Sigmoid colon (tissue), 7 donors: ENCODE results near the gene RXYLT1. TPM values are rescaled to one million over a fixed set of nuclear protein-coding genes. Genes with fewer than 3 reads are reported as not detected.
A peak's percentile ranks its signal among the peaks of the same experiment; 100 is the strongest.

Source experiments
- DNase-seq: peaks from one replicate; pipeline ENCODE4 v3.0.0-alpha.2; 2019
- H3K27ac ChIP-seq, 4 donors: fragments of 200-600 bp; sonication (generic); one replicate each; pipeline ENCODE4 v1.5.1; 2016 to 2019; ENCODE audit warnings: mild to moderate bottlenecking in 1 of 4
- H3K27me3 ChIP-seq, 3 donors: fragments of 200-600 bp; sonication (generic); one replicate each; pipeline ENCODE4 v1.5.1; 2019; ENCODE audit warnings: mild to moderate bottlenecking in 1 of 3
- H3K36me3 ChIP-seq, 4 donors: fragments of 200-600 bp; sonication (generic); one replicate each; pipeline ENCODE4 v1.5.1; 2016 to 2019
- H3K4me1 ChIP-seq, 4 donors: fragments of 200-600 bp; sonication (generic); one replicate each; pipeline ENCODE4 v1.5.1; 2017 to 2019
- H3K4me3 ChIP-seq, 4 donors: fragments of 200-600 bp; sonication (generic); one replicate each; pipeline ENCODE4 v1.5.1; 2017 to 2019; ENCODE audit warnings: mild to moderate bottlenecking in 2 of 4, moderate library complexity in 1 of 4
- H3K9me3 ChIP-seq, 4 donors: fragments of 200-600 bp in 3 of 4; sonication (generic) in 3 of 4; one replicate each; pipeline versions ENCODE4 v1.5.1 to v1.6.1; 2013 to 2019
- EP300 ChIP-seq, 4 donors: sonication (generic); formaldehyde crosslinking; IDR thresholded peaks; one replicate each; pipeline ENCODE4 v1.6.1; 2017; ENCODE audit warnings: antibody characterized with exemption in 4 of 4
- POLR2A ChIP-seq, 2 donors: fragments of 450-650 bp; IDR thresholded peaks; one replicate each; pipeline ENCODE4 v1.6.1; 2016; ENCODE audit warnings: antibody characterized with exemption in 2 of 2, mild to moderate bottlenecking in 2 of 2, moderate library complexity in 2 of 2
- POLR2AphosphoS5 ChIP-seq, 4 donors: sonication (generic); formaldehyde crosslinking; IDR thresholded peaks; one replicate each; pipeline ENCODE4 v1.6.1; 2017; ENCODE audit warnings: antibody characterized with exemption in 4 of 4
- WGBS, 2 donors: extraction: QIAGEN DNeasy Blood & Tissue Kit; methylation state at CpG; one replicate each; pipeline ENCODE4 v1.1.7; 2013; 5-methylcytosine and 5-hydroxymethylcytosine counted together
- intact Hi-C: fragments of 100-400 bp; cut with DNase I; formaldehyde crosslinking; loops from one replicate; pipeline ENCODE4 v1.15.1; 2023
- polyA plus RNA-seq, 3 donors: library from polyadenylated mRNA; stranded (reverse); fragments of 200-250 nt; gene quantifications; one replicate each; pipeline ENCODE4 v1.2.3, GENCODE V29; 2013
- total RNA-seq, 4 donors: library from RNA; depleted of rRNA; stranded (reverse); fragments of >200 nt; gene quantifications; one replicate each; pipeline ENCODE4 v1.1.0, GENCODE V29; 2016
- TF ChIP-seq, protein P1 (sequence below), 4 experiments: fragments of 450-650 bp in 3 of 4; fragments of 200-600 bp in 1 of 4; IDR thresholded peaks; one replicate each; pipeline ENCODE4 v1.5.1; 2016 to 2019; ENCODE audit warnings: antibody characterized with exemption in 4 of 4, mild to moderate bottlenecking in 3 of 4, moderate library complexity in 2 of 4
- donor health status: healthy with polysubstance abuse.
- donor health status: Bipolar disorder and iron deficiency.
- donor health status: healthy.

RXYLT1 gene
- total and polyA plus RNA-seq, 7 donors = 4.2 to 17.0 (median 12.1) TPM

DNA sequence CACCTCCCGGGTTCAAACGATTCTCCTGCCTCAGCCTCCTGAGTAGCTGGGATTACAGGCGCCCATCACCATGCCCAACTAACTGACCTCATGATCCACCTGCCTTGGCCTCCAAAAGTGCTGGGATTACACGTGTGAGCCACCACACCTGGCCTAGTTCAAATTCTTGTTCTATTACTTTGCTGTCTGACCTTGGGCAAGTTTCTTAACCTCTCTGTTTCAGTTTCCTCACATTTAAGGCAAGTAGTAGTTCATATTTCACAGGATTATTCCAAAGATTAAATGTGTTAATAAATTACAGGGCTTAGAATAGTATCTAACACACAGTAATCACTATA is 10.9 kb downstream of the RXYLT1 start:
- Histone ChIP-seq H3K36me3 (peaks cover 0 to 39% (median 8%) of the 10 kb centered on the region in 4 donors), H3K27me3 (no peaks in the 10 kb centered on the region), H3K4me3 (no peak overlapping the region), H3K9me3 (no peaks in the 10 kb centered on the region), H3K4me1 (no peaks in the 10 kb centered on the region), H3K27ac (no peak overlapping the region)
- no peak for DNase-seq
- WGBS, 2 donors = 94 to 95% methylated on average over 4 of the region's 4 CpGs
- intact Hi-C loops = no loop called here
- TF ChIP-seq EP300 (IDR thresholded peaks at IDR 0.05) = no peak
- TF ChIP-seq POLR2A (IDR thresholded peaks at IDR 0.05) = no peak
- TF ChIP-seq POLR2AphosphoS5 (IDR thresholded peaks at IDR 0.05) = no peak

- no peak for DNase-seq
- WGBS, 2 donors = 89 to 95% methylated on average over 3 of the region's 3 CpGs
- Histone ChIP-seq H3K9me3 (no peaks in the 10 kb centered on the region), H3K27ac (no peak overlapping the region), H3K4me1 (no peaks in the 10 kb centered on the region), H3K27me3 (no peaks in the 10 kb centered on the region), H3K4me3 (no peak overlapping the region), H3K36me3 (peaks cover 0 to 27% (median 4%) of the 10 kb centered on the region in 4 donors)
- TF ChIP-seq POLR2A (IDR thresholded peaks at IDR 0.05) = no peak
- TF ChIP-seq, protein P1, sequence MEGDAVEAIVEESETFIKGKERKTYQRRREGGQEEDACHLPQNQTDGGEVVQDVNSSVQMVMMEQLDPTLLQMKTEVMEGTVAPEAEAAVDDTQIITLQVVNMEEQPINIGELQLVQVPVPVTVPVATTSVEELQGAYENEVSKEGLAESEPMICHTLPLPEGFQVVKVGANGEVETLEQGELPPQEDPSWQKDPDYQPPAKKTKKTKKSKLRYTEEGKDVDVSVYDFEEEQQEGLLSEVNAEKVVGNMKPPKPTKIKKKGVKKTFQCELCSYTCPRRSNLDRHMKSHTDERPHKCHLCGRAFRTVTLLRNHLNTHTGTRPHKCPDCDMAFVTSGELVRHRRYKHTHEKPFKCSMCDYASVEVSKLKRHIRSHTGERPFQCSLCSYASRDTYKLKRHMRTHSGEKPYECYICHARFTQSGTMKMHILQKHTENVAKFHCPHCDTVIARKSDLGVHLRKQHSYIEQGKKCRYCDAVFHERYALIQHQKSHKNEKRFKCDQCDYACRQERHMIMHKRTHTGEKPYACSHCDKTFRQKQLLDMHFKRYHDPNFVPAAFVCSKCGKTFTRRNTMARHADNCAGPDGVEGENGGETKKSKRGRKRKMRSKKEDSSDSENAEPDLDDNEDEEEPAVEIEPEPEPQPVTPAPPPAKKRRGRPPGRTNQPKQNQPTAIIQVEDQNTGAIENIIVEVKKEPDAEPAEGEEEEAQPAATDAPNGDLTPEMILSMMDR (IDR thresholded peaks at IDR 0.05) = no peak
- no peak for TF ChIP-seq EP300 (IDR thresholded peaks at IDR 0.05)
- TF ChIP-seq POLR2AphosphoS5 (IDR thresholded peaks at IDR 0.05) = no peak
- intact Hi-C loops = no loop called here
Observed at GRCh38 chr12:63792338-63792737, 12.6 kb downstream of the RXYLT1 start.

DNA sequence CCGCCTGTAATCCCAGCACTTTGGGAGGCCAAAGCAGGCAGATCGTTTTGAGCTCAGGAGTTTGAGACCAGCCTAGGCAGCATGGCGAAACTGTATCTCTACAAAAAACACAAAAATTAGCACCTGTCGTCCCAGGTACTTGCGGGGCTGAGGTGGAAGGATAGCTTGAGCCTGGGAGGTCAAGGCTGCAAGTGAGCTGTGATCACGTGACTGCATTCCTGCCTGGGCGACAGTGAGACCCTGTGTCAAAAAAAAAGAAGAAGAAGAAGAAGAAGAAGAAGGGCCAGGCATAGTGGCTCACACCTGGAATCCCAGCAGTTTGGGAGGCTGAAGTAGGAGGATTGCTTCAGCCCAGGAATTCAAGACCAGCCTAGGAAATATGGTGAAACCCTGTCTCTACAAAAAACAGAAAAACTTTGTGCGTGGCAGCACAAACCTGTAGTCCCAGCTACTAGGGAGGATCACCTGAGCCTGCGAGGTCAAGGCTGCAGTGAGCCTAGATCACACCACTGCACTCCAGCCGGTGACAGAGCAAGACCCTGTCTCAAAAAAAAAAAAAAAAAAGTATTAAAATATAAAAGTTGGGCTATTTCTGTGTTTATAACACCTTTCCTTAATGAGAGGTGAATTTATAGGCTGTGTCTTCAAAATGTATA is 15.5 kb downstream of the RXYLT1 start:
- TF ChIP-seq EP300 (IDR thresholded peaks at IDR 0.05) (no peak), POLR2A (IDR thresholded peaks at IDR 0.05) (no peak), POLR2AphosphoS5 (IDR thresholded peaks at IDR 0.05) (no peak)
- TF ChIP-seq, protein P1 (IDR thresholded peaks at IDR 0.05) = no peak
- H3K4me1 ChIP-seq = no peaks in the 10 kb centered on the region
- DNase-seq = no peak
- WGBS, 2 donors = 93 to 95% methylated on average over 10 of the region's 10 CpGs
- intact Hi-C loops = no loop called here
- no peak overlapping the region for H3K27ac ChIP-seq
- no peaks in the 10 kb centered on the region for H3K9me3 ChIP-seq
- peaks cover 0 to 12% (median under 1%) of the 10 kb centered on the region in 4 donors for H3K36me3 ChIP-seq
- H3K4me3 ChIP-seq = no peak overlapping the region
- no peaks in the 10 kb centered on the region for H3K27me3 ChIP-seq

- DNase-seq = no peak
- intact Hi-C loops = no loop called here
Observed at GRCh38 chr12:63795944-63796343, 16.2 kb downstream of the RXYLT1 start.

GRCh38 chr12:63802012-63802608 is 22.4 kb downstream of the RXYLT1 start:
- Histone ChIP-seq H3K36me3 (peaks cover 0 to 22% (median 0%) of the 10 kb centered on the region in 4 donors), H3K9me3 (no peaks in the 10 kb centered on the region), H3K4me3 (no peak overlapping the region), H3K27ac (no peak overlapping the region), H3K4me1 (no peaks in the 10 kb centered on the region), H3K27me3 (no peaks in the 10 kb centered on the region)
- 66 to 72% methylated on average over 6 of the region's 6 CpGs for WGBS, 2 donors
- TF ChIP-seq POLR2A (IDR thresholded peaks at IDR 0.05) = no peak
- TF ChIP-seq, protein P1 (IDR thresholded peaks at IDR 0.05) = peak in 3 of 4 experiments; percentile 32 to 64 (median 49)
- no peak for DNase-seq
- intact Hi-C loops = loop anchor here (5.0 to 10.0 kb wide), 2 partner anchors 130 to 697 kb away; no protein-coding TSS in a partner anchor

More at GRCh38 chr12:63795944-63796343, 16.2 kb downstream of the RXYLT1 start:
- H3K27me3 ChIP-seq = no peaks in the 10 kb centered on the region
- 94 to 96% methylated on average over 6 of the region's 6 CpGs for WGBS, 2 donors
- no peak overlapping the region for H3K4me3 ChIP-seq
- no peak overlapping the region for H3K27ac ChIP-seq
- no peaks in the 10 kb centered on the region for H3K4me1 ChIP-seq
- peaks cover 0 to 4% (median 0%) of the 10 kb centered on the region in 4 donors for H3K36me3 ChIP-seq
- H3K9me3 ChIP-seq = no peaks in the 10 kb centered on the region
- no peak for TF ChIP-seq EP300 (IDR thresholded peaks at IDR 0.05)
